HG03039 (cell line): Measurements from ENCODE around the gene EPHB6.

ENCODE experiments used
- ATAC-seq: cut with Tn5 transposase; IDR thresholded peaks from one replicate; pipeline ENCODE4 v1.9.1; 2021; ENCODE audit warnings: mild to moderate bottlenecking, moderate library complexity; ENCODE audit not compliant: unreplicated experiment

EPHB6 gene

GRCh38 chr7:142894985-142895593 is 40.2 kb downstream of the EPHB6 start:
- no peak for ATAC-seq

- ATAC-seq, result no peak
Observed at GRCh38 chr7:142896151-142896550, 41.3 kb downstream of the EPHB6 start.

GRCh38 chr7:142896741-142897379 is 42.0 kb downstream of the EPHB6 start:
- no peak for ATAC-seq

GRCh38 chr7:142897691-142898090 is 42.8 kb downstream of the EPHB6 start:
- ATAC-seq, result no peak

- no peak for ATAC-seq
Observed at GRCh38 chr7:142898377-142899170, 43.7 kb downstream of the EPHB6 start.

- ATAC-seq, result no peak
Observed at GRCh38 chr7:142899661-142900060, 44.8 kb downstream of the EPHB6 start.

- no peak for ATAC-seq
Observed at GRCh38 chr7:142901426-142902259, 46.8 kb downstream of the EPHB6 start.

GRCh38 chr7:142904128-142904527 is 49.3 kb downstream of the EPHB6 start:
- ATAC-seq, result no peak

GRCh38 chr7:142905759-142906158 is 50.9 kb downstream of the EPHB6 start:
- no peak for ATAC-seq

- ATAC-seq, result no peak
Observed at GRCh38 chr7:142906643-142907042, 51.8 kb downstream of the EPHB6 start.

GRCh38 chr7:142908290-142908689 is 53.4 kb downstream of the EPHB6 start:
- no peak for ATAC-seq

- no peak for ATAC-seq
Observed at GRCh38 chr7:142908921-142909890, 54.3 kb downstream of the EPHB6 start.

- ATAC-seq, result no peak
Observed at GRCh38 chr7:142910031-142910433, 55.2 kb downstream of the EPHB6 start.

GRCh38 chr7:142910481-142910880 is 55.6 kb downstream of the EPHB6 start:
- no peak for ATAC-seq

- ATAC-seq, result no peak
Observed at GRCh38 chr7:142913051-142913450, 58.2 kb downstream of the EPHB6 start.

GRCh38 chr7:142913566-142913965 is 58.7 kb downstream of the EPHB6 start:
- no peak for ATAC-seq

GRCh38 chr7:142914121-142914520 is 59.2 kb downstream of the EPHB6 start:
- ATAC-seq, result no peak

- no peak for ATAC-seq
Observed at GRCh38 chr7:142915315-142915714, 60.4 kb downstream of the EPHB6 start.

GRCh38 chr7:142916508-142916907 is 61.6 kb downstream of the EPHB6 start:
- ATAC-seq, result no peak

GRCh38 chr7:142917447-142917846 is 62.6 kb downstream of the EPHB6 start:
- no peak for ATAC-seq
